Right lobe of liver (tissue), 6 donors: ENCODE measurements around the gene DUSP5. TPM values are rescaled to one million over a fixed set of nuclear protein-coding genes. Genes with fewer than 3 reads are reported as not detected.

Source experiments
- ATAC-seq, 4 donors: fragments of 200-7000 bp; cut with Tn5 transposase; one replicate each; pipeline ENCODE4 v1.9.1; 2020; ENCODE audit warnings: mild to moderate bottlenecking in 4 of 4, moderate library complexity in 4 of 4
- DNase-seq, 3 donors: peaks; one replicate each; pipeline ENCODE4 v3.0.0-alpha.2; 2020
- H3K27ac ChIP-seq, 3 donors: fragments of 200-600 bp; one replicate each; pipeline ENCODE4 v1.8.0; 2022
- H3K27me3 ChIP-seq, 2 donors: fragments of 200-600 bp; one replicate each; pipeline ENCODE4 v1.8.0; 2022
- H3K36me3 ChIP-seq, 4 donors: fragments of 200-600 bp; sonication (generic) in 1 of 4; one replicate each; pipeline versions ENCODE4 v1.5.1 to v1.8.0; 2017 to 2022; ENCODE audit warnings: control low read depth in 1 of 4
- H3K4me1 ChIP-seq, 4 donors: fragments of 200-600 bp; sonication (generic) in 1 of 4; one replicate each; pipeline versions ENCODE4 v1.5.1 to v1.8.0; 2017 to 2022; ENCODE audit warnings: control low read depth in 1 of 4
- H3K4me3 ChIP-seq, 3 donors: fragments of 200-600 bp; one replicate each; pipeline ENCODE4 v1.8.0; 2022
- H3K9me3 ChIP-seq, 4 donors: fragments of 200-600 bp; sonication (generic) in 1 of 4; one replicate each; pipeline versions ENCODE4 v1.5.1 to v1.8.0; 2017 to 2022; ENCODE audit warnings: control low read depth in 1 of 4
- POLR2A ChIP-seq: fragments of 450-650 bp; IDR thresholded peaks from one replicate; pipeline ENCODE4 v1.6.1; 2017; ENCODE audit warnings: antibody characterized with exemption, mild to moderate bottlenecking
- WGBS: methylation state at CpG from one replicate; pipeline ENCODE4 v1.1.6; 2018; ENCODE audit warnings: low coverage, low lambda C conversion rate; ENCODE audit not compliant: insufficient coverage; ENCODE audit errors: missing lambda C conversion rate; 5-methylcytosine and 5-hydroxymethylcytosine counted together
- intact Hi-C, 2 donors: fragments of 100-400 bp; cut with DNase I; formaldehyde crosslinking; loops; one replicate each; pipeline versions ENCODE4 v1.11.2 to v1.14.1; 2022
- total RNA-seq, 6 experiments: library from RNA; depleted of rRNA in 2 of 6; stranded (reverse); fragments of >200 nt in 2 of 6; fragmentation: NEBNext Ultra II Directional in 3 of 6; extraction: Animal tissue kit (Norgen Biotek cat#: 25700) in 3 of 6; gene quantifications; one replicate each; pipeline versions ENCODE4 v1.1.0 to v1.2.4, GENCODE V29; 2016 to 2023
- TF ChIP-seq, protein P1 (sequence below), 4 donors: fragments of 200-600 bp in 3 of 4; fragments of 450-650 bp in 1 of 4; IDR thresholded peaks; one replicate each; pipeline versions ENCODE4 v1.5.1 to v1.8.0; 2016 to 2022; ENCODE audit warnings: antibody characterized with exemption in 4 of 4, mild to moderate bottlenecking in 2 of 4
- donor health status: DM: no; HTN: yes; CAD: no.
- donor health status: DM: no; HTN: no; CAD: no.
- donor health status: DM: no; HTN: no; CAD: no.
- donor health status: DM: no; HTN: yes; CAD: no.
- donor health status: DM: no; HTN: yes; CAD: no.

The DUSP5 gene
- total RNA-seq, 6 experiments from 2014 or later, result 2.3 to 47.7 (median 10.8) TPM

DNA sequence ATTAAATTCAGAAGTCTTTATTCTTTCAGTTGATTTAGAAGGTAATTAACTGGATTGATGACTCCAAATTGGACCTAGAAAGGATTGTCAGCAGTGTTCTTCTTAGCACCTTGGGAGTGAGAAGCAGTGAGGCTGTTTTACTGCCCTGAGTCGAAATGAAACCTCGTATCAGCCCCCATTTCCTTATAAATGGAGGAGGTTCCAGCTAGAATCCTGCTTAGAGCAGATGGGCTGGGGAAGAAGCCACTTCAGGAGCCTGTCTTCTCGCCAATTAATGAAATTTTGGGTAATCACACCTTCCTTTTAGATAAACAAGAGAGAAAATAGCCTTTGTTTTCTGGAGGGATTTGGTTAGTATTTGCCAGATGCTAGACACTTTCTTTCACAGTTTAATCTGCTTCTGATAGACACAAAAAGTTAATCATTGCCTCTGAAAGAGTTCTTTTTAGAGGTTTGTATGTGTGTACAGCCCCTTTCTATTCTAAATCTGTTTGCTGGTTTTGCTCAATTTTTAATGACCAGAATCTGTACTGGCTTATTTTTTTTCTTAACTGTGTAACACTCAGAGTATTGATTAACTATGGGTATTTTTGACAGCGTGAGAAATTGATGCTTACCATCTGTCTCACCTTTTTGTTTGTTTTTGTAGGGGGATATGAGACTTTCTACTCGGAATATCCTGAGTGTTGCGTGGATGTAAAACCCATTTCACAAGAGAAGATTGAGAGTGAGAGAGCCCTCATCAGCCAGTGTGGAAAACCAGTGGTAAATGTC, 4.6 kb downstream of the DUSP5 start:
- peak overlapping the region in 2 of 3 donors; percentile 13 to 17 for H3K27ac ChIP-seq
- H3K4me3 ChIP-seq, result peak overlapping the region in 1 of 3 donors; percentile 25
- intact Hi-C loops, result no loop called here
- peaks cover 0 to 32% (median 6%) of the 10 kb centered on the region in 4 donors for H3K4me1 ChIP-seq
- no peak for ATAC-seq
- WGBS, result 36% methylated on average over 6 of the region's 6 CpGs
- peaks cover 0 to 4% (median 1%) of the 10 kb centered on the region in 4 donors for H3K36me3 ChIP-seq
- no peaks in the 10 kb centered on the region for H3K9me3 ChIP-seq
- no peak for TF ChIP-seq POLR2A
- TF ChIP-seq, protein P1, sequence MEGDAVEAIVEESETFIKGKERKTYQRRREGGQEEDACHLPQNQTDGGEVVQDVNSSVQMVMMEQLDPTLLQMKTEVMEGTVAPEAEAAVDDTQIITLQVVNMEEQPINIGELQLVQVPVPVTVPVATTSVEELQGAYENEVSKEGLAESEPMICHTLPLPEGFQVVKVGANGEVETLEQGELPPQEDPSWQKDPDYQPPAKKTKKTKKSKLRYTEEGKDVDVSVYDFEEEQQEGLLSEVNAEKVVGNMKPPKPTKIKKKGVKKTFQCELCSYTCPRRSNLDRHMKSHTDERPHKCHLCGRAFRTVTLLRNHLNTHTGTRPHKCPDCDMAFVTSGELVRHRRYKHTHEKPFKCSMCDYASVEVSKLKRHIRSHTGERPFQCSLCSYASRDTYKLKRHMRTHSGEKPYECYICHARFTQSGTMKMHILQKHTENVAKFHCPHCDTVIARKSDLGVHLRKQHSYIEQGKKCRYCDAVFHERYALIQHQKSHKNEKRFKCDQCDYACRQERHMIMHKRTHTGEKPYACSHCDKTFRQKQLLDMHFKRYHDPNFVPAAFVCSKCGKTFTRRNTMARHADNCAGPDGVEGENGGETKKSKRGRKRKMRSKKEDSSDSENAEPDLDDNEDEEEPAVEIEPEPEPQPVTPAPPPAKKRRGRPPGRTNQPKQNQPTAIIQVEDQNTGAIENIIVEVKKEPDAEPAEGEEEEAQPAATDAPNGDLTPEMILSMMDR (IDR thresholded peaks at IDR 0.05), result no peak
- DNase-seq, result no peak
- no peaks in the 10 kb centered on the region for H3K27me3 ChIP-seq

DNA sequence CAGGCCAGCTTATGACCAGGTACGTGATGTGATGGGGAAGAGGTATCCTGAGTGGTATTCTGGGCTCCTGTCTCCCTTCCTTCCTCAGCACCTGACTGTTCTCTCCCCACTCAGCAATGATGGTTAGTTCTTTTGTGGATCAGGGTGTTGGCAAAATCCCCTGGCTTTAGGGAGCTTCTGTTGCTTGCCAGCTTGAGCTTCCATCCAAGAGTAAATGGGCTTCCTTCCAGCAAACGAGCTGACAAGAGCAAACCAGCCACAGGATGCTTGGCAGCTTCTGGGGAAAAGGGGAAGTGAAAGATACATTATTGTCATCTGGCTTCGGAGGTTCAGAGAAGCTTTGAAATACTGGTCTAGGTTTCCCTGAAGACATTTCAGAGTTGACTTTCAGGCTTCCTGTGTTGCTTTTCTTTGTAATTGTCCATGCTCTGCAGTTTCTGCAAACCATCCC, 5.2 kb downstream of the DUSP5 start:
- H3K9me3 ChIP-seq, result no peaks in the 10 kb centered on the region
- TF ChIP-seq POLR2A, result peak; percentile 5
- TF ChIP-seq, protein P1 (IDR thresholded peaks at IDR 0.05), result no peak
- peak overlapping the region; percentile 17 to 29 (median 26) for H3K27ac ChIP-seq
- peak; percentile 58 to 78 (median 67) for DNase-seq
- peak; percentile 43 to 67 (median 63) for ATAC-seq
- peaks cover 0 to 32% (median 6%) of the 10 kb centered on the region in 4 donors for H3K4me1 ChIP-seq
- H3K36me3 ChIP-seq, result peaks cover 0 to 5% (median 1%) of the 10 kb centered on the region in 4 donors
- intact Hi-C loops, result no loop called here
- WGBS, result 5% methylated on average over 2 of the region's 3 CpGs
- no peak overlapping the region for H3K4me3 ChIP-seq
- H3K27me3 ChIP-seq, result no peaks in the 10 kb centered on the region

DNA sequence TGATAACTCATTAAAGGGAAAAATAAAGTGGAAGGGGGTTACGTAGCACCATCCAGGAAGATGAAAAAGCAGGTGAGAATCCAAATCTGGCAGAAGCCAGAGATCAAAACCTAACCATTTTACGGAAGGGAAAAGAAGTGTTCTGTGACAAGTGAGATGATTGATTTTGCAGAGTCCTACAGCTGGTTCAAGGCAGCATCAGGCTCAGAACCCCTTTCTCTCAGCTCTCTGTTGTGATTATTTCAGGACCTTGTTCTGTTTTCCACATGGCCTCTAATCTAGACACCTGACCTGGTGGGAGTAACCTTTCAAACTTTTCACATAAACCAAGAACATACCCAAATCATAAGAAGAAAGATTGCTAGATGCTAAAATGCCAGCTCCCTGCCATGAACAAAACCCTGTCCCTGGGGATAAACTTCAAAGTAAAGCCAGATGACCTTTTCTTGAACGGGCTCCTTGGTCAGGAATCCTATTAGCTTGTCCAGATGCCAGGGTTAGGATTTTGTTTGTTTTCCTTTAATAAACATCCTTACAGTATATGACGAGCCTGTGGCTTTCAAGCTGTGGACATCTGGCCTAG, 5.9 kb downstream of the DUSP5 start:
- Histone ChIP-seq H3K27ac (peak overlapping the region; percentile 17 to 26 (median 20)), H3K4me1 (peaks cover 0 to 32% (median 6%) of the 10 kb centered on the region in 4 donors), H3K36me3 (peaks cover 0 to 8% (median 1%) of the 10 kb centered on the region in 4 donors), H3K27me3 (no peaks in the 10 kb centered on the region), H3K4me3 (no peak overlapping the region), H3K9me3 (no peaks in the 10 kb centered on the region)
- ATAC-seq (no peak), DNase-seq (no peak)
- whole genome bisulfite sequencing, result 31% methylated on average over 4 of the region's 4 CpGs
- TF ChIP-seq, protein P1 (IDR thresholded peaks at IDR 0.05), result no peak
- TF ChIP-seq POLR2A, result no peak
- intact Hi-C loops, result no loop called here

DNA sequence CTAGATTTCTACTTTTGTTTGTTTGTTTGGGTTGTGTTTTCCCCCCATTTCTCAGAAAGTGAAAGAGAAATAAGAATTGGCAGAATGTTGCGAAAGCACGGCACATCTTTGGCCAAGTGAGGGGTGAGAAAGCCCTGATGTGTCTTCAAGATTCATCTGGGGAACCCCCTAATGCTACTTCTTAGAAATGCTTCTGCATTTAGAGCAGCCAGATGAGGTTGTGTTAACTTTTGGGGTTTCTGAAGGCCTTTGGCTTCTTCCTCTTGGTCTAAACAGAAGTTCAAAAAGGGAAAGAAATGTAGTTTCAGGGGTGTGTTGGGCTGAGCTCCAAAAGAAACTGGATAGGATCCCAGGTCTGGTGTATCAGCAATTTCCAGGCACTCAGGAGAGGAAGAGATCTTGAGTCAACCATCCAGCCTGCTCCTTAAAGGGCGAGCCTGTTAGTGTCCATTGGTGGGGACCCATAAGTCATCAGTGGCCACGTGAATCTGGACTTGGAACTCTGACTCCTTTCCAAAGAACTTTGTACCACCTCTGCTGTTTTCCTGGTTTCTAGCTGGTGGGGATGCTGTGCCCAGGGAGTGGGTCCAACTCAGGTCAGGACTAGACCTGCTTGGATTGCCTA, 6.5 kb downstream of the DUSP5 start:
- TF ChIP-seq, protein P1 (IDR thresholded peaks at IDR 0.05), result no peak
- TF ChIP-seq POLR2A, result no peak
- Histone ChIP-seq H3K27ac (peak overlapping the region; percentile 17 to 26 (median 20)), H3K9me3 (no peaks in the 10 kb centered on the region), H3K36me3 (peaks cover 0 to 8% (median 1%) of the 10 kb centered on the region in 4 donors), H3K4me1 (peaks cover 0 to 32% (median 6%) of the 10 kb centered on the region in 4 donors), H3K4me3 (no peak overlapping the region), H3K27me3 (no peaks in the 10 kb centered on the region)
- peak; percentile 48 to 63 (median 52) for ATAC-seq
- intact Hi-C loops, result no loop called here
- DNase-seq, result peak in 2 of 3 donors; percentile 34 to 61
- 29% methylated on average over 4 of the region's 4 CpGs for WGBS
